HG02884 (cell line): ENCODE measurements around the gene TAGLN3.

Experiments used
- ATAC-seq: cut with Tn5 transposase; IDR thresholded peaks from one replicate; pipeline ENCODE4 v1.9.1; 2021; ENCODE audit warnings: mild to moderate bottlenecking, moderate library complexity; ENCODE audit not compliant: unreplicated experiment

The TAGLN3 gene

DNA sequence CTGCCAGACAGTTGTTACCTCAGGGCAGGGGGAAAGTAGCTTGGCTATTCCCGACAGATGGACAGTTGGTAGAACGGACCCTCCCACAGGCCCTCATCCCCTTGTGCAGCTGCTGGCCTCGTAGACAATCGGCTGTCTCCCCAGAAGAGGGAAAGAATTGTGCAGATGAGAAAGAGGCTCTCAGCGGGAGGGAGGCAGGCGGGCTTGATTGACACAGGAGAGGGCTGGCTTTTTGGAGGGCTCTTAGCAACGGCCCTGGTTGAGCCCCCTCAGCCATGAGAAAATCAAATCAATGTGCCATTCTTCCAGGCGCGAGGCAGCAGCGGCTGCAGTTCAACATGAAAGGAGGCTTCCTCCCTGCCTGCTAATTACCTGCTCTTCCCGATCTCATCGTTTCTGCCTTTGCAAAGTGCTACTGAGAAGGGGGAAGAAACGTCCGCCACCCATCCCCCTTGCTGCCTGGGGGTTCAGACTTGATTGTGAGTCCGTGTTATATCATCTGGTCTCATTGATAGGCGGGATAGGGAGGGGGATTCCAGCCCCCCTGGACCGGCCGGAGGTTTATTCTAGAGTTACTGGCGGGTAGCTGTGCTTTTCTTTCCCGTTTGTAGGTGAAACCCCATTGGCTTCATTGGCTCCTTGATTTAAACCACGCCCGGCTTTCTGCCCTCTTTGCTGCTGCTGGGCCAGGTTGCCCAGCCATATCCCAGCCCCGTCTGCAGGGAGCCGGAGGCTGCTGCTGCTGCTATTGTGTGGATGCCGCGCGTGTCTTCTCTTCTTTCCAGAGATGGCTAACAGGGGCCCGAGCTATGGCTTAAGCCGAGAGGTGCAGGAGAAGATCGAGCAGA, at the start of gene TAGLN3:
Gene TAGLN3, plus strand, starts transcription at position 287 of the 848 bp plus-strand sequence. Its CDS starts 501 bp downstream, at position 788.
- ATAC-seq: peak; percentile 40

DNA sequence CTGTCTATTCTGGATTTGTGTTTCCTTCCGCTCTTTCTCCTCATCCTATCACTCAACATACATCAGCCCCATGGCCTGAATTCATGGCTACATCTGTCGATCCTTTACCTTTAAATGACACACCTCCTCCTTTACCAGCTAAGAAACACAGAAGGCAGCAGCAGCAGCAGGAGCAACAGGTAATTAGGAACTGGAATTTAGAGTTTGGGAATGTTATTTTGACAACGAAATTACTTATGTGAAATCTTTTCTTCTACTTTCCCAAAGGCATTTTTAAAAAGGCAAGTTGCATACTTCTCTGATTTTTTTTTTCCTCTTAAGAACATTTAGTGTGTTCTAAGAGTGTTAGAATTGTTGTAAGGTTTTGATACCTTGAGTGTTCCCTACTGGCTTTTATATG, 49.0 kb upstream of the TAGLN3 start:
- no peak for ATAC-seq

DNA sequence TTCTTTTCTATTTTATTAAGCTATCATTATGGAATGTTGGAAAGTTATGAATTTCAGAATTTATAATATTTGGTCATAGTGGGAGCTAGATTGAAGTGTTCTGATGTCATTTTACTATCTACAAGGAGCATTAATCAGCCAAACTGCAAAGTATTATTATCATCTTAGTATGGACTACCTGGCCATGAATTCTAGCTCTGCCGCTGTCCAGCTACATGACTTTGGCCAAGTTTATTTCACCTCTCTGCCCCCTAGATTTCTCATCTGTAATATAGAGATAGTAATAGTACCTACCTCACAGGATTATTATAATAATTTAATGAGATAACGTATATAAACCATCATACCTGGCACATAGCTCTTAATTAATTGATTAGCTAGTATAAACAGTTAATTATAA, 47.7 kb upstream of the TAGLN3 start:
- no peak for ATAC-seq

DNA sequence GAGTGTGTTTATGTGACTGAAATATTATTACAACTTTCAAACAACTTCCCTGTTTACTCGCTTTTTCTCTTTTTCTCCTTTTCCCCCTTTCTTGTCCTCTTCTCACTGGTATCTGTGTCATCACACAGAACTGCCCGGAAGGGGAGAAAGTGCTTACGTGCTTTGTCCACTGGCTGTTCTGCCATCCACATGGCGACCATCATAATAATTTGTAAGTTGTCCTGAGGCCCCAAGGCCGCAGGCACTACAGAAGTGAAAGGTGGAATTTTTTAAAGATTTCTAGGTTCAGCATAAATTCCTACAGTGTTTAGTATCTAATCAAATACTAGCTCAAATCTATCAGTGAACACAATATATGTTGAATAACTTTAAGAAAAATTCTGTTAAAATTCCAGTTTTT, 46.6 kb upstream of the TAGLN3 start:
- ATAC-seq: no peak

DNA sequence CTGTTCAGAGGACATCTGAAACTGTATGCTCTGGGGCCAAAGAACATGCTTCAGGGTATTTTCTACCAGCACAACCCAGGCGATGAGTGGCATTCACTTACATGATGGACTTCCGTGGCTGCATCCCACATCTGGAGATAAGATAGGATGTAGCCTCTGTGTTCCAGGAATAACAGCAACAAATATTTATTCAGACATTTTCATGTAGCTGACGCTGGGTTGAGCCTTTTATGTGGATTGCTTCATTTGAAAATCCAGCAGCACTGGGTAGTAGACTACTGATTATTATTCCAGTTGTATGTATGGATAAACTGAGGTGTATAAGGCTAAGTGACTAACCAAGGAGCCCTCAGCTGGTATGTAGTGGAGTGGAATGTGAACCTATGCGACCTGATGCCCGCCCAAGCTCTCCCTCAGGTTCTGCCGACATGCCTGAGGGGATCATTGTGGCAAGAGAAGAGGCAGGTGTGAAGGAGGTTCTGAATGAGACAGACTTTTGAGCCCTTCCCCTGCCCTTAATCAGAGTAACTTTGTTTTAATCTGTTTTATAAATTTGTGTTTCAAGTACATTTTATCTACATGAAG, 45.8 kb upstream of the TAGLN3 start:
- ATAC-seq: no peak

DNA sequence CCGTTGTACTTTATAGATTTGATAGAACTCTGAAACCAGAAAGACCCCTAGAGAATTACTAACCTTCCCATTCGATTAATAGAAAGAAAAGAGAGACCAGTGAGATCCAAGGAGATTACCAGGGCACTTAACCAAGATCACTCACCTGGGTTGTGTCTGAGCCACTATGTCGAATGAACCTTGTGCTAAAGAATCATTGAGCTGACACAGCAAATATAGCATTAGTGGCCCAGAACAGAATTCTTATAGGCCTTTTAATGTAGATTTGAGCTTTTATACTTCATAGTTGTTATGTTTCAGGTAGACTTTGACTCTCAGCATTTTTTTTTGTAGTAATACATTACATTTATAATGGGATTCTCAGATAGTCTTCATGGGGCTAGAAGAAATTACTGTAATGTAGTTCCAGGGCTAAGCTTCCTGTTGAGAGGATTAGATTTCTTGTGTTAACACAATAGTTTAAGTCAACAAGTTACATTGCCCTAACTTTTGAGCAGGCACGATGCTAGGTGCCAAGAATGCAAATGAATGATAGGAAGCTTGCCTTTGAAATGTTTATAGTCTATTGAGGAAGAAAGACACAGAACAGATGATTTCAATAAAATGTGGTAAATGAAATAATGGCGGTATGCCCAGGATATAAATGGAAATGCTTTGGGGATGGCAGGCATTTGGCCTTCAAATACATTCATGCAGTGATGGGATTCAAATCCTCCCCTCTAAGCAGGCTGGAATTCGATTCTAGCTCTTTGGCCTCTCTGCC, 44.3 kb upstream of the TAGLN3 start:
- ATAC-seq: no peak

DNA sequence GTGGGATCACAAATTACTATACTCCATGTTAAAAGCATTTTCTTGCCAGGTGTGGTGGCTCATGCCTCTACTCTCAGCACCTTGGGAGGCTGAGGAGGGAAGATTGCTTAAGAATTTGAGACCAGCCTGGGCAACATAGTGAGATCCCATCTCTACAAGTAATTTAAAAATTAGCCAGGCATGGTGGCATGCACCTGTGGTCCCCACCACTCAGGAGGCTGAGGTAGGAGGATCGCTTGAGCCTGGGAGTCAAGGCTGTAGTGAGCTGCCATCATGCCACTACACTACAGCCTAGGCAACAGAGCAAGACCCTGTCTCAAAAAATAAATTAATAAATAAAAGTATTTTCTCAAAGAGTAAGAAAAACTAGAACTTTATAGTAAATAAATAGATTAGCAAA, 42.8 kb upstream of the TAGLN3 start:
- ATAC-seq: no peak

DNA sequence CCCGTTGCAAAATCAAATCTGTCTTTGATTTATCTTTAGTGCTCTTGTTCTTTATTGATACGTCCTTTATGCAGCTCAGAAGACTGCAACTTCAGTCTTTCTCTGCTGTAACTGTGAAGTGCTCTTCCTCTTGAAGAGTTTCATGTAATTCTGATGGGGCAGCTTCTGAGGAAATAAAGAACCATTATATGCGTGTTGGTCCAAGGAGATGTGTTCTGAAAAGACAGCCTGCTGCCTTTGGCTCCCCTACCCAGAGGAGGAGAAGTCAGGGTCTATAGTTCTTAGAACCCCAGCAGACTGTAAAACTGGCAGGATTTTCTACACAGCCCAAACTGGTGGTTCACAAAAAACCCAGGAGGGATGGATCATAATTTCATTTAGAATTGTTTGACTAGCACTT, 42.3 kb upstream of the TAGLN3 start:
- ATAC-seq: no peak

DNA sequence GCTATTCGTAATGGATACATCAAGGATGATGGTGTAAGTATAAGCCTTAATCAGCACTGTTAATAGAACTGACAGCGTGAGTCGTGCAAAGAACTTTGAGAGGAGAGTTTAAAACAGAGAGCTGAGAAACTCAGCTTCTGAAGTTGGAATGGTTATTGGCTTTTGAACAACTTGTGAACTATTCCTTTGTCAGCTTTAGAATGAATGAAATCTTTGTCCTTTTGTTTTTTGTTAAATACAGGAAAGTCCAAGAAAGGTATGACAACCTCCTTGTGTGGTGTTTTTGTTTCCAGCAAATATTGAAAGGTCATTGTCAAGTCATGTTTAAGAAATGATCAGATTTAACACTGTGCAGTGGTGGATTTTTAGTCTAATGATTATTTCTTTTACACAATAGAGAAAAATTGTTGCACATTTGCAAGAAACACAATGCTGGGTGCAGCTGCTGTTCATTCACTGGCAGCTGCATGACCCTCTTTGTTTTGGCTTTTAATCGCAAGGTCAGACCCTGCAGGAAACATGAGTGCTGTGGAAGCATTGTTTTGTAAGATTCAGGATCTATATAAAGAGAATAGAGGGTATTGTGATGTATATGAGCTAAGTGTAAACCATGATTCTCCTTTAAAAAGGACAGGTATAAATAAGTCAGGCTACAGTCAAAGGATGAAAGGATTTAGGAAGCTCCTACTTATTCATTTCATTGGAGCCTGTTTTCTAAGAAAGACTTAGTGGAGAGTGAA, 41.6 kb upstream of the TAGLN3 start:
- no peak for ATAC-seq

DNA sequence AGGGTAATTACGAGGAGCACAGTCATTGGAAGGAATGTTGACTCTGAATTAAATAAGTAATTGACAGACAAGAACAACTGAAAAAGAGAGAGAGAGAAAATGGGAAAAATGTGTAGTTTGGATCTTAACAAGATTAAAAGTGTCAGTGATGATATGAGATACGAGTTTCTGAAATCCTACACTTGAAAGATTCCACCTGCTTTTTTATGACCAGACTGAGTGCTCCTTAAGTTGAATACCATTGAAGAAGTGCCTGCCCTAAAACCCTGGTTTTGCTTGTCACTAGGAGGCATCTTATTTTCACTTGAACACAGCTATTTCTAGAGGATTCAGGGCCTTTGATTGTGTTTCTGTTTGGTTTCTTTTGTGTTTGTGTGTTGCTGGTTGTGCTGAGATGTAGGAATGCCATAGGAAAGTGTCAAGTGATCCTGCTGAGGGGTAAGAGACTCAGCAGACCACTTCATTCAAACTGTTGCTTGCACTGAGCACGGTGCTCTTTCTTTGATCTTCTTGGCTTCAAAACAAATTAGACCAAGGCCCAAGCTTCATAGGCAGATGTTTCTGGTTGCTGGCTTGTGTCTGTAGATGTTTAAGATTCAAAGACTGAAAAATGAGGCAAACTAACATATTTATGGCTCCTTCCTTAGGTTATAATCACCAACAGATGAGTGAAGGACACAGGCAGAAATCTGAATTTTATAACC, 37.1 kb upstream of the TAGLN3 start:
- no peak for ATAC-seq

DNA sequence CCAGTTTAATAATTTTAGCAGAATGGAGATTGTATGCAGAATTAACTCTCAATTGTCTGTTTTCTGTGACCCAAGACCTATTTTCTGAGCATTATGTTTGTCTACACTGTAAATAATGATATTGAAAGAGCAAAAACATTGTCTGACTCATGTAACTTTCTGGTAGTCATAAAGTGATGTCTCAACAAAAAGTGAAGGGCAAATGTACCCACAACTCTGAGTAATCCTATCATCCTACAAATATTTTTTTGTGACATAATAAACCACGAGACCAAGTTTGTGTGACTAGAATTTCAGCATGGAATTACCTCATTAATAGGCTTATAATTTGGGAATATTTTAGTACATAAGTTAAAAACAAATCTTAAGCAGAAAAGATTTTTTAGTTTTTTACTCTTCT, 35.3 kb upstream of the TAGLN3 start:
- ATAC-seq: no peak

DNA sequence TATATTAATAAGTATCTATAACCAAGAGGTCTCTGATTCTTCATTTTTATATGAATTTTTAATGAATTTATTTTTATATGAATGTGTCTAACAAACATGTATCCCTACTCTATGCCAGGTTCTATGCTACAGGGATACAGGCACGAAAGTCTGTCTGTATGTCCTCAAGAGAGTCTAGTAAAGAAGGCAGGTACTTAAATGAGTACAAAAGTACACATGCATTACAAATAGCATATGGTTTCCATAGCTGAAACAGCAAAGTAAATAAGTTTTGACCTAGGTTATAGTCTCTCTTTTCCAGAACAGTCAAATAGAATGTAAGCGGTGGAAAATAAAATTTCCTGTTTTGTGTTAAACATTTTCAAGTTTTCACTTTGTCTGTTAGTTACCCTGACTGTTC, 33.2 kb upstream of the TAGLN3 start:
- ATAC-seq: no peak

DNA sequence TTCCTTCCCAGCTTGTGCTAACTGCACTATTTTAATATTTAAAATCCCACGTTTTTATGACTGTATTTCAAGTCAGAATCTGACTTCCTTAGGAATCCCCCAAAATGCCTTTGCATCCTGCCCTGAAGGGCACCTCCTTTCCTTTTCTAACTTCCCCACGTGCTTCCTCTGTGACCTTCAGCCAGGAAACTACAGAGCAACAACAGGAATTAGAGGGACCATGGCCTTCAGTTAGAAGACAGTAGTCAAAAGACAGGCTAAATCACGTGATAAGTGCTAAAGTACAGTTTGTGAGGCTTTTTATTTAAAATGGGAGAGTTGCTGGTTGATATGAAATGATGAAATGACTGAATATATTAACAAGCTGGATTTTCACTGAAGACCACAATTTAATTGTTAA, 31.7 kb upstream of the TAGLN3 start:
- ATAC-seq: no peak

DNA sequence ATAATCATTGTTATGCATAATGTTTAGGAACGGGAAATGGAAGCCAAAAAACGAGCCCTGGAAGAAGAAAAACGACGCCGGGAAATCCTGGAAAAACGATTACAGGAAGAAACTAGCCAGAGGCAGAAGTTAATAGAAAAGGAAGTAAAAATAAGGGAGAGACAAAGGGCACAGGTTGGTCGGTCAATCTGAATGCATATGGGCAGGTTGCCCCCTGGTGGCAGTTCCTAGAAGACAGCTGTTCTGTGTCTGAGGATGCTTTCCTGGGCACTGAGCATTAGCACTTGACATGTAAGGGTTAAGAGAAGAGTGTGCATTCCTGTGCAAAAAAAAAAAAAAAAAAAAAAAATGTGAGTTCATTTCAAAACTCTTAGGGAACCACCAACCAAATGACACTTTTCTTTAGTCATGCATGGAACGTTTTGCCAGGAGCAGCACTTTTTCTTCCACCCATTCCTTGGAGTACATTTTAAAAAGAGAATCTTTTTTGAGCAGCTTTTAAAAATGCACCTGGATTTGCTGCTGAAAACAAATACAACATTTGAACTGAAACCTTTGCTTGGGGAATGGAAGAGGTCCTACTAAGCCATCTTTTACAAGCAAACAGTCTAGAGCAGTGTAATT, 31.0 kb upstream of the TAGLN3 start:
- peak; percentile 98 for ATAC-seq

DNA sequence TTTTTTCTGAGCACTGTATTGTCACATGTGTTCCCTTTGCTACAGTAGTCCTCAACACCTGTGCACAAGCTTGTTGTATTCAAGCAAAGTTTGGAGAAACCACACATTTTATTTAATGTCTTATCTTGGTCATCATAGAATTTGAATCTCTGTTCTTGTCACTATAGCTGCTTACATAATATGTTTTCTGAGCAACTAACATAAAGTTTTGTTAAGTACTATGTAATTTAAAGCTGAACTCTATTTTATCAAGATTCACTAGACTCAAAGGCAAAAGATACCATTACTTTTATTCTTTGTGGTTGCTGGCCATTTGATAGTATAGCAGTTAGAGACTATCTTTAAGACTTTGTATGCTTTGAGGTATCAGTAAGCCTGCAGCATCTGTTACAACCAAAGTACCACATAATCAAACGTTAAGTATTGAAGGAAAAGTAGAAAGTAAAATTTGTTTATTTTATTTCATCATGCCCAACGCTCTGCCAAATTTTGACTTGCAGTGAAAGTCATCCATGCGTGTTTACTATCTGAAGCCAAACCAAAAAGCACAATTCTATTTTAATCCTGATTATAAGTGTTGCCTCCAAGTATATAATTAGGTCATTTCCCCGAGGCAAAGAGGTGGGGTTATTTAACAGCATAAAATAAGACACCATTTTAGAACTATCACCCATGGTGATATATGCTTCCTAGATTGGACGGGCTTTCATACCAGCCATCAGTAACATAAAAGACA, 30.2 kb upstream of the TAGLN3 start:
- no peak for ATAC-seq

DNA sequence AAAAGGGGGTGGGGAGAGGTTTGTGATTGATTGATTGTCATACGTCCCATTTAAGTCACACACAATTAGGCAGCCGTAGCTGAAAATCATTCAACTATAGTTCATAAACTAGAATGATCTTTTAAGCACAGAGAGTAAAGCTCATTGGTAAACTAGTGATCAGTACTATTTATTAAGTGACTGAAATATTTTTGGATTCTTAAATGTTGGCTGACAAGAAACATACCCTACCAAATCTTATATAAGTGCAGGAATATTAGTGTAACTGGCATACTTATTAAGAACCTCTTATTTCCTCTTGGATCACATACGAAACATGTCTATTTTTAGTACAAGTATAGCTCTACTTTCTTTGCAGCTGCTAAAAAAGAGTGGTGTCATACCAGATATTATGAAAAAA, 28.3 kb upstream of the TAGLN3 start:
- ATAC-seq: no peak

DNA sequence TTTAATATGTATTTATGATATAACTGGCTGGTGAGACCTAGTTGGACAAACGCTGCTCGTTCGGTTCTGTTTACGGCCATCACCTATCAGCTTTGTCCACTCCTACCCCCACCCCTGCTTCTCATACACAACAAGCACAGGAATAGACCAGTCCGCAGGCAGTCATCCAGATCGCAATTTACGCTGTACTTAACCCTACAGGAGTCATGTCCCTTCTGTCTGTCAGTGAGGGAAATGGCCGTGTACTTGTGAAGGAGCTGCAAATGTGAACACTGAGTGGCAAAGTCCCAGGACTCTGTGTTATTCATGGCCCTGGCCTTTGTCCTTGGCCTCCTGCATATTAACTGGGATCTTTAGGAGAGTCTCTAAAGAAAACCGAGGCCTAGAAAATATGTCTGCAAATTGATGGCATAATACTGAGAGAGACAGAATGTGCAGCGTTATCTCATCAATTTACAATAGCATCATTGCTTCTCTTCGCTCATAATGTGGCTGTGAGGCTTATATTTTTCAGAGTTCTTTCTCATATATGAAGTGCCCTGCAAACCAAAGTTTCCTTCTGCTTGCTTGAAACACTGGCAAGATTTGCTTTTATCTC, 27.1 kb upstream of the TAGLN3 start:
- ATAC-seq: no peak

DNA sequence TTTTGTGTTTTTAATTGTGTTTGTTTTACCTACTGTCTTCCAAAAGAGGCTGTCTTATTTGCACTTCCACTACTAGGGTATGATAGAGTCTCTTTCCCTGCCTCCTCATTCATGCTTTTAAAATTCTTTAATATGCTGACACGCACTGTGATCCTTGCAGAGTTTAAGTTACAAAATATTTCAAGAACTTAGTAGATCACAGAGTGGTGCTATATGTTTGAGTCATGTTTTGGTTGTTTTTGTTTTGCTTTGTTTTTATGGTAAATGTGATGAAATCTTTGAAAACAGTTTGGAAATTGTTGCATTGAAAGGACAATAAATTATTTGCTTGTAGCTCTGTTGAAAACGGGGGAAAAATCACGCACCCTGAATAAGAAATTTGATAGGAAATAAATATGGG, 25.8 kb upstream of the TAGLN3 start:
- ATAC-seq: no peak

DNA sequence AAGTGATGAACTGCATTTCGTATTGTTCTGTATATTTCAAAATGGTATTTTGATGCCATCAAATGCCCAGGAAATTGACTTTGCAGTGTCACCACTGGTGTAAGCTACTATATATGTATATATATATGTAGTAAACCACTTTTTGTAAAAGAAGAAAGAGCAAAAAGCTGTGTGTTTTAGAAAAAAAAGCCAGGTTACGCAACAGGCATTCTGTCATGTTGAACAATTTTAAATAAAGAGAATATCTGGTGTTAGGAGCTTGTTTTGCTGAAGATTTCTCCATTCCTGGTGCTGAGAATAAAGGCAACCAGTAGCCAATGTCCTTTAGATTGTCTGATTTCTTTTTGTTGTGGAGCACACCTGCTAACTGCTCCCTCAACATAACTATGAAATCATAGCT, 23.6 kb upstream of the TAGLN3 start:
- ATAC-seq: no peak
